ENCODE results near the gene NRG3.

NRG3 gene

GRCh38 chr10:82538272-82538671 is 663.3 kb downstream of the NRG3 start:
- Histone ChIP-seq H3K9ac (ENCODE audit: low read length) (no peak overlapping the region), H3K4me3 (ENCODE audit: low read length) (no peak overlapping the region), H3K36me3 (ENCODE audit: control insufficient read depth, insufficient read depth, low read length) (no peaks in the 10 kb centered on the region), H3K4me1 (ENCODE audit: control insufficient read depth, insufficient read depth, low read length) (no peaks in the 10 kb centered on the region), H3K9me3 (ENCODE audit: control insufficient read depth, low read length) (no peaks in the 10 kb centered on the region), H3K27me3 (ENCODE audit: control insufficient read depth, insufficient read depth, low read length) (no peaks in the 10 kb centered on the region)

- H3K36me3 ChIP-seq (ENCODE audit: control insufficient read depth, insufficient read depth, low read length) = no peaks in the 10 kb centered on the region
- H3K4me1 ChIP-seq (ENCODE audit: control insufficient read depth, insufficient read depth, low read length) = no peaks in the 10 kb centered on the region
- H3K9ac ChIP-seq (ENCODE audit: low read length) = no peak overlapping the region
- no peaks in the 10 kb centered on the region for H3K9me3 ChIP-seq (ENCODE audit: control insufficient read depth, low read length)
- no peaks in the 10 kb centered on the region for H3K27me3 ChIP-seq (ENCODE audit: control insufficient read depth, insufficient read depth, low read length)
- H3K4me3 ChIP-seq (ENCODE audit: low read length) = no peak overlapping the region
These were observed 668.6 kb downstream of the NRG3 start for GRCh38 chr10:82543631-82544030.

GRCh38 chr10:82544377-82544776 is 669.4 kb downstream of the NRG3 start:
- H3K36me3 ChIP-seq (ENCODE audit: control insufficient read depth, insufficient read depth, low read length) = no peaks in the 10 kb centered on the region
- H3K4me1 ChIP-seq (ENCODE audit: control insufficient read depth, insufficient read depth, low read length) = no peaks in the 10 kb centered on the region
- no peaks in the 10 kb centered on the region for H3K9me3 ChIP-seq (ENCODE audit: control insufficient read depth, low read length)
- no peak overlapping the region for H3K9ac ChIP-seq (ENCODE audit: low read length)
- no peak overlapping the region for H3K4me3 ChIP-seq (ENCODE audit: low read length)
- H3K27me3 ChIP-seq (ENCODE audit: control insufficient read depth, insufficient read depth, low read length) = no peaks in the 10 kb centered on the region

GRCh38 chr10:82551506-82551905 is 676.5 kb downstream of the NRG3 start:
- Histone ChIP-seq H3K27me3 (ENCODE audit: control insufficient read depth, insufficient read depth, low read length) (no peaks in the 10 kb centered on the region), H3K4me3 (ENCODE audit: low read length) (no peak overlapping the region), H3K4me1 (ENCODE audit: control insufficient read depth, insufficient read depth, low read length) (no peaks in the 10 kb centered on the region), H3K9me3 (ENCODE audit: control insufficient read depth, low read length) (no peaks in the 10 kb centered on the region), H3K9ac (ENCODE audit: low read length) (no peak overlapping the region), H3K36me3 (ENCODE audit: control insufficient read depth, insufficient read depth, low read length) (no peaks in the 10 kb centered on the region)

- H3K27me3 ChIP-seq (ENCODE audit: control insufficient read depth, insufficient read depth, low read length) = no peaks in the 10 kb centered on the region
- no peaks in the 10 kb centered on the region for H3K36me3 ChIP-seq (ENCODE audit: control insufficient read depth, insufficient read depth, low read length)
- no peak overlapping the region for H3K9ac ChIP-seq (ENCODE audit: low read length)
- no peaks in the 10 kb centered on the region for H3K9me3 ChIP-seq (ENCODE audit: control insufficient read depth, low read length)
- no peaks in the 10 kb centered on the region for H3K4me1 ChIP-seq (ENCODE audit: control insufficient read depth, insufficient read depth, low read length)
- no peak overlapping the region for H3K4me3 ChIP-seq (ENCODE audit: low read length)
These were observed 677.3 kb downstream of the NRG3 start for GRCh38 chr10:82552267-82552666.

- H3K9me3 ChIP-seq (ENCODE audit: control insufficient read depth, low read length) = no peaks in the 10 kb centered on the region
- no peak overlapping the region for H3K9ac ChIP-seq (ENCODE audit: low read length)
- H3K4me3 ChIP-seq (ENCODE audit: low read length) = no peak overlapping the region
- no peaks in the 10 kb centered on the region for H3K4me1 ChIP-seq (ENCODE audit: control insufficient read depth, insufficient read depth, low read length)
- no peaks in the 10 kb centered on the region for H3K27me3 ChIP-seq (ENCODE audit: control insufficient read depth, insufficient read depth, low read length)
- H3K36me3 ChIP-seq (ENCODE audit: control insufficient read depth, insufficient read depth, low read length) = no peaks in the 10 kb centered on the region
These were observed 679.4 kb downstream of the NRG3 start for GRCh38 chr10:82554381-82554780.

- H3K9ac ChIP-seq (ENCODE audit: low read length) = no peak overlapping the region
These were observed 683.1 kb downstream of the NRG3 start for GRCh38 chr10:82558014-82558607.

GRCh38 chr10:82564353-82565196 is 689.6 kb downstream of the NRG3 start:
- H3K27me3 ChIP-seq (ENCODE audit: control insufficient read depth, insufficient read depth, low read length) = no peaks in the 10 kb centered on the region
- H3K36me3 ChIP-seq (ENCODE audit: control insufficient read depth, insufficient read depth, low read length) = no peaks in the 10 kb centered on the region
- no peaks in the 10 kb centered on the region for H3K9me3 ChIP-seq (ENCODE audit: control insufficient read depth, low read length)
- no peak overlapping the region for H3K9ac ChIP-seq (ENCODE audit: low read length)
- no peak overlapping the region for H3K4me3 ChIP-seq (ENCODE audit: low read length)
- H3K4me1 ChIP-seq (ENCODE audit: control insufficient read depth, insufficient read depth, low read length) = no peaks in the 10 kb centered on the region

More at GRCh38 chr10:82558014-82558607, 683.1 kb downstream of the NRG3 start:
- H3K27me3 ChIP-seq (ENCODE audit: control insufficient read depth, insufficient read depth, low read length) = no peaks in the 10 kb centered on the region
- H3K9me3 ChIP-seq (ENCODE audit: control insufficient read depth, low read length) = no peaks in the 10 kb centered on the region
- H3K4me3 ChIP-seq (ENCODE audit: low read length) = no peak overlapping the region
- no peaks in the 10 kb centered on the region for H3K4me1 ChIP-seq (ENCODE audit: control insufficient read depth, insufficient read depth, low read length)
- no peaks in the 10 kb centered on the region for H3K36me3 ChIP-seq (ENCODE audit: control insufficient read depth, insufficient read depth, low read length)

GRCh38 chr10:82565197-82565575 is 690.2 kb downstream of the NRG3 start:
- Histone ChIP-seq H3K4me1 (ENCODE audit: control insufficient read depth, insufficient read depth, low read length) (no peaks in the 10 kb centered on the region), H3K9ac (ENCODE audit: low read length) (no peak overlapping the region), H3K9me3 (ENCODE audit: control insufficient read depth, low read length) (no peaks in the 10 kb centered on the region), H3K27me3 (ENCODE audit: control insufficient read depth, insufficient read depth, low read length) (no peaks in the 10 kb centered on the region), H3K36me3 (ENCODE audit: control insufficient read depth, insufficient read depth, low read length) (no peaks in the 10 kb centered on the region), H3K4me3 (ENCODE audit: low read length) (no peak overlapping the region)

- H3K27me3 ChIP-seq (ENCODE audit: control insufficient read depth, insufficient read depth, low read length) = no peaks in the 10 kb centered on the region
- no peaks in the 10 kb centered on the region for H3K36me3 ChIP-seq (ENCODE audit: control insufficient read depth, insufficient read depth, low read length)
- H3K9me3 ChIP-seq (ENCODE audit: control insufficient read depth, low read length) = no peaks in the 10 kb centered on the region
- no peak overlapping the region for H3K4me3 ChIP-seq (ENCODE audit: low read length)
- H3K4me1 ChIP-seq (ENCODE audit: control insufficient read depth, insufficient read depth, low read length) = no peaks in the 10 kb centered on the region
- H3K9ac ChIP-seq (ENCODE audit: low read length) = no peak overlapping the region
These were observed 697.8 kb downstream of the NRG3 start for GRCh38 chr10:82572744-82573143.

- no peaks in the 10 kb centered on the region for H3K36me3 ChIP-seq (ENCODE audit: control insufficient read depth, insufficient read depth, low read length)
- no peak overlapping the region for H3K4me3 ChIP-seq (ENCODE audit: low read length)
These were observed 699.1 kb downstream of the NRG3 start for GRCh38 chr10:82574081-82574480.

GRCh38 chr10:82575318-82575717 is 700.3 kb downstream of the NRG3 start:
- no peak overlapping the region for H3K4me3 ChIP-seq (ENCODE audit: low read length)
- no peaks in the 10 kb centered on the region for H3K36me3 ChIP-seq (ENCODE audit: control insufficient read depth, insufficient read depth, low read length)
- H3K9ac ChIP-seq (ENCODE audit: low read length) = no peak overlapping the region
- H3K9me3 ChIP-seq (ENCODE audit: control insufficient read depth, low read length) = no peaks in the 10 kb centered on the region
- no peaks in the 10 kb centered on the region for H3K27me3 ChIP-seq (ENCODE audit: control insufficient read depth, insufficient read depth, low read length)
- H3K4me1 ChIP-seq (ENCODE audit: control insufficient read depth, insufficient read depth, low read length) = no peaks in the 10 kb centered on the region

More at GRCh38 chr10:82574081-82574480, 699.1 kb downstream of the NRG3 start:
- Histone ChIP-seq H3K4me1 (ENCODE audit: control insufficient read depth, insufficient read depth, low read length) (no peaks in the 10 kb centered on the region), H3K9me3 (ENCODE audit: control insufficient read depth, low read length) (no peaks in the 10 kb centered on the region), H3K27me3 (ENCODE audit: control insufficient read depth, insufficient read depth, low read length) (no peaks in the 10 kb centered on the region), H3K9ac (ENCODE audit: low read length) (no peak overlapping the region)
